ENCODE results near the gene PPA2. TPM values are rescaled to one million over a fixed set of nuclear protein-coding genes. Genes with fewer than 3 reads are reported as not detected.
"Not testable (repeated sequence)": the region's sequence is repeated elsewhere in the genome, so short reads cannot be mapped to it uniquely, and the experiment has no call there.

PPA2 gene
- polyA plus RNA-seq, 1 donor from 2014 or later = 151 TPM

DNA sequence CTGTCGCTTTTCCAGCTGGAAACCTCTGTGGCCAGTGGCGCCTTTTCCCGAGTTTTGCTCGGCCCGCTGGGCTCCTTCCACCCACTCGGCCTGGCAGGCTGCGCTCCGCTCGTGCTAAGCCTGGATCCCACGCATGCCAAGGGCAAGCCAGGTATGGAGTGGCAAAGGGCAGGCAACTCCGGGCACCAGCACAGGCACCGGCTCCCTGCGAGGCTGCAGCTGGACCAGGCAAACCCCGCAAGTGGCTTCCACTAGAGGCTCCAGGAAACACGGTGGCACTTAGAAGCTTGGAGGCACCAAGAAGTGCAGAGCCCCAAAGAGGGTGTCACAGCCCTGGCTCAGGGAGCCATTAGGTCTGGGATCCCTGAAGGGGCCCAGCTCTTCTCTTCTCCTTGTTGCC, 59.5 kb downstream of the PPA2 start:
- no peak for TF ChIP-seq SMC3 (conservative IDR thresholded peaks at IDR 0.05; ENCODE audit: poor library complexity)
- no peak for TF ChIP-seq POLR2AphosphoS5 (IDR thresholded peaks at IDR 0.05)
- TF ChIP-seq REST (IDR thresholded peaks at IDR 0.05; ENCODE audit: borderline replicate concordance) = no peak
- TF ChIP-seq RAD21 (conservative IDR thresholded peaks at IDR 0.05) = no peak
- no peak for TF ChIP-seq CTCF (IDR thresholded peaks at IDR 0.05; ENCODE audit: poor library complexity, severe bottlenecking)
- no peak for TF ChIP-seq EZH2 (IDR thresholded peaks at IDR 0.05; ENCODE audit: borderline replicate concordance, insufficient read depth, low read length, poor library complexity, severe bottlenecking)
- TF ChIP-seq TAF1 (IDR thresholded peaks at IDR 0.05; ENCODE audit: low read depth) = no peak
- no peak for TF ChIP-seq EP300 (conservative IDR thresholded peaks at IDR 0.05; ENCODE audit: poor library complexity, severe bottlenecking)
- no peak for TF ChIP-seq MXI1 (conservative IDR thresholded peaks at IDR 0.05; ENCODE audit: poor library complexity, severe bottlenecking)
- H3K27ac ChIP-seq (ENCODE audit: low read length) = no peak overlapping the region
- H3K27me3 ChIP-seq (ENCODE audit: insufficient read depth, low read depth, low read length) = no peaks in the 10 kb centered on the region
- H3K4me2 ChIP-seq (ENCODE audit: low read length) = no peak overlapping the region
- no peaks in the 10 kb centered on the region for H3K9me3 ChIP-seq (ENCODE audit: low read length)
- H3K79me2 ChIP-seq (replicated peaks; ENCODE audit: insufficient read depth, low read length) = no peaks in the 10 kb centered on the region
- H3K36me3 ChIP-seq (ENCODE audit: insufficient read depth, low read length) = no peaks in the 10 kb centered on the region
- H3K9me2 ChIP-seq (ENCODE audit: insufficient read depth, low read length) = no peaks in the 10 kb centered on the region
- no peak overlapping the region for H3K4me3 ChIP-seq (ENCODE audit: low read length)
- no peaks in the 10 kb centered on the region for H4K20me1 ChIP-seq (ENCODE audit: insufficient read depth)
- no peak overlapping the region for H3K9ac ChIP-seq (ENCODE audit: low read length)
- no peaks in the 10 kb centered on the region for H3F3A ChIP-seq (ENCODE audit: insufficient read depth, low read length, poor library complexity, severe bottlenecking)
- no peak overlapping the region for H2AFZ ChIP-seq (ENCODE audit: low read depth, low read length)

DNA sequence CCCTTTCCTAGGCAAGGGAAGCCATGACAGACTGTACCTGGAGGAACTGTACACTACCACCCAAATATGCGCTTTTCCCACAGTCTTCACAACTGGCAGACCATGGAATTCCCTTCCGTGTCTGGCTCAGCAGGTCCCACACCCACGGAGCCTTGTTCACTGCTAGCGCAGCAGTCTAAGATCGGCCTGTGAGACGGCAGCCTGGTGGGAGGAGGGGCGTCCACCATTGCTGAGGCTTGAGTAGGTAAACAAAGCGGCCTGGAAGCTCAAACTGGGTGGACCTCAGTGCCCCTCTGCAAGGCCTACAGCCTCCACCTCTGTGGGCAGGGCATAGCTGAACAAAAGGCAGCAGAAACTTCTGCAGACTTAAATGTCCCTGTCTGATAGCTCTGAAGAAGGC, 64.7 kb downstream of the PPA2 start:
- not testable (repeated sequence) for H3K9ac ChIP-seq (ENCODE audit: low read length); H3K27me3 ChIP-seq (ENCODE audit: insufficient read depth, low read depth, low read length); H3K4me2 ChIP-seq (ENCODE audit: low read length); H3K9me3 ChIP-seq (ENCODE audit: low read length); H3K79me2 ChIP-seq (replicated peaks; ENCODE audit: insufficient read depth, low read length); H3F3A ChIP-seq (ENCODE audit: insufficient read depth, low read length, poor library complexity, severe bottlenecking); H4K20me1 ChIP-seq (ENCODE audit: insufficient read depth); H2AFZ ChIP-seq (ENCODE audit: low read depth, low read length); H3K4me3 ChIP-seq (ENCODE audit: low read length); H3K9me2 ChIP-seq (ENCODE audit: insufficient read depth, low read length); H3K27ac ChIP-seq (ENCODE audit: low read length); H3K36me3 ChIP-seq (ENCODE audit: insufficient read depth, low read length)

Measured in neural cell (in vitro differentiated cells).